Uterus (tissue), 2 donors: ENCODE measurements around the gene PI16.

Source experiments
- CTCF ChIP-seq, 4 experiments: fragments of 200-600 bp in 2 of 4; fragments of 450-650 bp in 2 of 4; sonication (generic) in 2 of 4; IDR thresholded peaks; one replicate each; pipeline ENCODE4 v1.5.1; 2016 to 2019; ENCODE audit warnings: antibody characterized with exemption in 4 of 4, mild to moderate bottlenecking in 2 of 4, moderate library complexity in 1 of 4
- POLR2A ChIP-seq, 2 donors: fragments of 450-650 bp; IDR thresholded peaks; one replicate each; pipeline ENCODE4 v1.6.1; 2016; ENCODE audit warnings: antibody characterized with exemption in 2 of 2, mild to moderate bottlenecking in 1 of 2, moderate library complexity in 1 of 2

GRCh38 chr6:36969240-36969691, 14.7 kb downstream of the PI16 start:
- TF ChIP-seq CTCF (IDR thresholded peaks at IDR 0.05) = no peak
- no peak for TF ChIP-seq POLR2A (IDR thresholded peaks at IDR 0.05)
